ENCODE data around the gene GPX6.
A peak's percentile ranks its signal among the peaks of the same experiment; 100 is the strongest.
"Not testable (repeated sequence)": the region's sequence is repeated elsewhere in the genome, so short reads cannot be mapped to it uniquely, and the experiment has no call there.

GPX6 gene

DNA sequence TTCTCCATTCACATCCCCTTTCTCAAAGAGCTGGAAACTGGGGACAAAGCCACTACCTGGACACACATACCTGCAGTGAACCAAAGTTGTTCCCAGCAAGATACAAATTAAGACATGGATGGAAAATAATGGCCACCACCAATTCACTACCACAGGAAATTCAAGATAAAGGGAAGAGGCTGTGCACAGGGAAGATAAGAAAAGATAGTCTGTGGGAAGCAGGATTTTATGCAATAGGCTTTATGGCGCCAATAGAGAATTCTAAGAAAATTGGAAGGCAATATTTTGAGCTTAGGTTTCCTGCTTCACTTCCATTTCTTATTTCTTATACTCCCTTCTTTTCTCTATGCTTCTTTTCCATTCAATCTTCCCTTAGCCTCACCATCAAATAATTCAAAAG is 9.9 kb downstream of the GPX6 start:
- no peaks in the 10 kb centered on the region for H3K9me3 Mint-ChIP-seq
- H3K36me3 Mint-ChIP-seq (ENCODE audit: low read depth): no peaks in the 10 kb centered on the region
- DNase-seq (ENCODE audit: low spot score): no peak
- H3K4me3 Mint-ChIP-seq: no peak overlapping the region
- H3K27me3 Mint-ChIP-seq (ENCODE audit: low read depth): peaks cover 9% of the 10 kb centered on the region
- H3K27ac Mint-ChIP-seq: no peak overlapping the region
- H3K4me1 Mint-ChIP-seq (ENCODE audit: low read depth): peaks cover 22% of the 10 kb centered on the region

DNA sequence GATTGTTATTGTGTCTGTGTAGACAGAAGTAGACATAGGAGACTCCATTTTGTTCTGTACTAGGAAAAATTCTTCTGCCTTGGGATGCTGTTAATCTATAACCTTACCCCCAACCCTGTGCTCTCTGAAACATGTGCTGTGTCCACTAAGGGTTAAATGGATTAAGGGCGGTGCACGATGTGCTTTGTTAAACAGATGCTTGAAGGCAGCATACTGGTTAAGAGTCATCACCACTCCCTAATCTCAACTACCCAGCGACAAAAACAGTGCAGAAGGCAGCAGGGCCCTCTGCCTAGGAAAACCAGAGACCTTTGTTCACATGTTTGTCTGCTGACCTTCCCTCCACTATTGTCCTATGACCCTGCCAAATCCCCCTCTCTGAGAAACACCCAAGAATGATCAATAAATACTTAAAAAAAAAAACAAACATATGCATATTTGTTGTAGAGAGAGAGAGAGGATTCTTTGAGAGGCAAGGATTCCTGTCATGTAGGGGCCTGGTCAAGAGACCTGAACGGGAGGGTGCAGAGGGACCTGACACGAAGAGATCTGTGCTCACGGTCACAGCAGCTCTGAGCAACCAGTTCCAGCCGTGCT is 12.8 kb downstream of the GPX6 start:
- not testable (repeated sequence) for DNase-seq (ENCODE audit: low spot score); H3K4me3 Mint-ChIP-seq; H3K27ac Mint-ChIP-seq; H3K9me3 Mint-ChIP-seq; H3K36me3 Mint-ChIP-seq (ENCODE audit: low read depth)
- H3K4me1 Mint-ChIP-seq (ENCODE audit: low read depth): peaks cover 20% of the 10 kb centered on the region
- peaks cover 20% of the 10 kb centered on the region for H3K27me3 Mint-ChIP-seq (ENCODE audit: low read depth)

DNA sequence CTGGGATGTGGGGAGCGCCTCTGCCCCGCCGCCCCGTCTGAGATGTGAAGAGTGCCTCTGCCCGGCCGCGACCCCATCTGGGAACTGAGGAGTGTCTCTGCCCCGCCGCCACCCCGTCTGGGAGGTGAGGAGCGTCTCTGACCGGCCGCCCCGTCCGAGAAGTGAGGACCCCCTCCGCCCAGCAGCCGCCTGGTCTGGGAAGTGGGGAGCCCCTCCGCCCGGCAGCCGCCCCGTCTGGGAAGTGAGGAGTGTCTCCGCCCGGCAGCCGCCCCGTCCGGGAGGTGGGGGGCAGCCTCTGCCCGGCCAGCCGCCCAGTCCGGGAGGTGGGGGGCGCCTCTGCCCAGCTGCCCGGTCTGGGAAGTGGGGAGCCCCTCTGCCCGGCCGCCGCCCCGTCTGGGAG is 13.5 kb downstream of the GPX6 start:
- H3K27ac Mint-ChIP-seq; DNase-seq (ENCODE audit: low spot score); H3K4me3 Mint-ChIP-seq; H3K36me3 Mint-ChIP-seq (ENCODE audit: low read depth); H3K9me3 Mint-ChIP-seq: not testable (repeated sequence)
- peaks cover 23% of the 10 kb centered on the region for H3K27me3 Mint-ChIP-seq (ENCODE audit: low read depth)
- H3K4me1 Mint-ChIP-seq (ENCODE audit: low read depth): peaks cover 16% of the 10 kb centered on the region

DNA sequence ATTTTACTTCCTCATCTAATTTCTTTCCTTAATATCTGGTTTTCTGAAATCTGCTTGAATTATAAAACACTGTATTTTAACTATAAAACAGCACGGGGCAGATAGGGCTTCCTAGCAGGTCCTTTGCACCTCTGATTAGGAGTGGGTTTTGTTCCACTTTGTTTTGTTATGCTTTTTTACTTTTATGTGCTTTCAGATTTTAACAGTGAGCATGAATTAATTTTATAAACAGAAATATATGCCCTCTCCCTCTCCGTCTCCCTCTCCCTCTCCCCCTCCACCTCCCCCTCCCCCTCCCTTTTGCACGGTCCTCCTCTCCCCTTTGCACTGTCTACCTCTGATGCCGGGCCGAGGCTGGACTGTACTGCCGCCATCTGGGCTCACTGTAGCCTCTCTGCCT is 14.3 kb downstream of the GPX6 start:
- Mint-ChIP-seq H3K4me1 (ENCODE audit: low read depth) (peaks cover 8% of the 10 kb centered on the region), H3K27me3 (ENCODE audit: low read depth) (peaks cover 25% of the 10 kb centered on the region), H3K4me3 (no peak overlapping the region), H3K27ac (no peak overlapping the region), H3K36me3 (ENCODE audit: low read depth) (no peaks in the 10 kb centered on the region), H3K9me3 (no peaks in the 10 kb centered on the region)
- no peak for DNase-seq (ENCODE audit: low spot score)

DNA sequence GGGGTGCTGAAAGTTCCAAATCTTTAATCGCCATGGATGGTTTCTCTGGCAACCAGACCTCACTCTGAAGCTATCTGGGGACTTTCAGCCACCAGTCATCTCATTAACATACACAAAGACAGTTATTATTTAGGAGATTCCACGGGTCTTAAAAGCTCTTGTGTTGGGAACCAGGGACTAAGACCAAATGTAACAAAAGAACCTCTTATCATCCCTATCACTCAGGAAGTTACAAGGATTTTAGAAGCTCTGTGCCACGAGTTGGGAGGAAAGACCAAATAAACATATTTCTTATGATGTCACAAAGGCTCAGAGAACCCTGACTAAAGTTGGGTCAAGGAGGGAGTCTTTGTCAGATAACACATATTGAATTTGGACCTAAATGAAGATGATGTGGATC is 17.7 kb downstream of the GPX6 start:
- H3K27ac Mint-ChIP-seq: no peak overlapping the region
- no peaks in the 10 kb centered on the region for H3K36me3 Mint-ChIP-seq (ENCODE audit: low read depth)
- DNase-seq (ENCODE audit: low spot score): no peak
- H3K9me3 Mint-ChIP-seq: no peaks in the 10 kb centered on the region
- H3K4me1 Mint-ChIP-seq (ENCODE audit: low read depth): no peaks in the 10 kb centered on the region
- no peak overlapping the region for H3K4me3 Mint-ChIP-seq
- peaks cover 35% of the 10 kb centered on the region for H3K27me3 Mint-ChIP-seq (ENCODE audit: low read depth)

DNA sequence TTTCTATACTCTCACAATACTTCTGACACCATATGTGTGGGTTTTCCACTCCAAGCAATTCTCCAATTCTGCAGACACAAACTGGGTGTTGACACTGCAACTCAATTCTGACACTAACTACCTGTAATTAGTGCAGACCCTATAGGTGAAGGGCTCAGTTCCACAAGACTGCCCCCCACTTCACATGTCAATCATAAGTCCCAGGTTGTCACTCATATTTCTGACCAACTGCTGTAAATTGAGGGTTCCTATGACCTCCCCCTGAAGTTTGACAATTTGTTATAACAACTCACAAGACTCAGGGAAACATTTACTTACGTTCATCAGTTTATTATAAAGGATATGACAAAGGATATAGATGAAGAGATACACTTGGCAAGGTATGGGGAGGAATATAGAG is 18.3 kb downstream of the GPX6 start:
- Mint-ChIP-seq H3K36me3 (ENCODE audit: low read depth) (no peaks in the 10 kb centered on the region), H3K4me3 (no peak overlapping the region), H3K27me3 (ENCODE audit: low read depth) (peaks cover 41% of the 10 kb centered on the region), H3K9me3 (no peaks in the 10 kb centered on the region), H3K27ac (no peak overlapping the region), H3K4me1 (ENCODE audit: low read depth) (no peaks in the 10 kb centered on the region)
- no peak for DNase-seq (ENCODE audit: low spot score)

DNA sequence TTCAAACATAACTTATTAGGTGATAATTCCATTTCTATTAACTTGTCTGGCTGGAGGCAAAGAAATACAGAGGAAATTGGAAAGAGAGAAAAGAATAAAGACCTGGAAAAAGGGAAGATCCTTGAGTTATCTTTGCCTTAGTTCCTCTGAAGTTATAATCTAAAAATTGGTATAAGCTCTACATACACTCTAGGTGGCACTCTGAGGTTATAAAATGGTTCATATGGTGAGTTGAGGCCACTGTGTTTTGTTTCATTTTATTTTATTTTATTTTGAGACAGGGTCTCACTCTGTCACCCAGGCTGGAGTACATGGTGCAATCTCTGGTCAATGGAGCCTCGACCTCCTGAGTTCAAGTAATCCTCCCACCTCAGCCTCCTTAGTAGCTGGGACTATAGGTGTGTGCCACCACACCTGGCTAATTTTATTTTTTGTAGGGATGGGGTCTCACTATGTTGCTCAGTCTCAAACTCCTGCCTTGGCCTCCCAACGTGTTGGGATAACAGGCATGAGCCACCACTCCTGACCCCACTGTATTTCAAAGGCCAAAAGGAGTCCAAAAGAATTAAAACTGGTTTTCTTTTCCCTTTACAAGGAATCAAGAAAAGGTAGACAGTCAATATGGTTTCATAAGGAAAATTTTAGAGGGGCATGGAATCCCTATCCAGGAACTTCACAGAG is 19.4 kb downstream of the GPX6 start:
- peaks cover 50% of the 10 kb centered on the region for H3K27me3 Mint-ChIP-seq (ENCODE audit: low read depth)
- H3K9me3 Mint-ChIP-seq: no peaks in the 10 kb centered on the region
- no peak overlapping the region for H3K4me3 Mint-ChIP-seq
- DNase-seq (ENCODE audit: low spot score): no peak
- no peaks in the 10 kb centered on the region for H3K4me1 Mint-ChIP-seq (ENCODE audit: low read depth)
- no peak overlapping the region for H3K27ac Mint-ChIP-seq
- H3K36me3 Mint-ChIP-seq (ENCODE audit: low read depth): no peaks in the 10 kb centered on the region

DNA sequence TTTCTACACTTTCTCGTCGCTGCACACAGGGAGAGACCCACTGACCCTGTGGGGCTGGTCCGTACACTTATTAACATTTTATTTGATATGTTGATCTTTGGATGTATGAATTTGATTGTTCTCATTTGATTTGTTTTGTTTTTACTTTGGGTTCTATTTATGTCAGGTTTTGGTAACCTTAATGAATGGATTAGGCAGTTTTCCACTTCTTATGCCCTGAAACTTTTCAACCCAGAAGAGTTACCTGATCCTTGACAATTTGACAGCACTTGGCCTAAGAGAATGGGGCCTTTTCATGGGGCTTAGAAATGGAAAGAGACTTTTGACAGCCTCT is 23.6 kb downstream of the GPX6 start:
- H3K36me3 Mint-ChIP-seq (ENCODE audit: low read depth): no peaks in the 10 kb centered on the region
- no peak for DNase-seq (ENCODE audit: low spot score)
- H3K27me3 Mint-ChIP-seq (ENCODE audit: low read depth): peaks cover 56% of the 10 kb centered on the region
- H3K4me1 Mint-ChIP-seq (ENCODE audit: low read depth): peaks cover 14% of the 10 kb centered on the region
- H3K27ac Mint-ChIP-seq: no peak overlapping the region
- H3K4me3 Mint-ChIP-seq: no peak overlapping the region
- no peaks in the 10 kb centered on the region for H3K9me3 Mint-ChIP-seq

DNA sequence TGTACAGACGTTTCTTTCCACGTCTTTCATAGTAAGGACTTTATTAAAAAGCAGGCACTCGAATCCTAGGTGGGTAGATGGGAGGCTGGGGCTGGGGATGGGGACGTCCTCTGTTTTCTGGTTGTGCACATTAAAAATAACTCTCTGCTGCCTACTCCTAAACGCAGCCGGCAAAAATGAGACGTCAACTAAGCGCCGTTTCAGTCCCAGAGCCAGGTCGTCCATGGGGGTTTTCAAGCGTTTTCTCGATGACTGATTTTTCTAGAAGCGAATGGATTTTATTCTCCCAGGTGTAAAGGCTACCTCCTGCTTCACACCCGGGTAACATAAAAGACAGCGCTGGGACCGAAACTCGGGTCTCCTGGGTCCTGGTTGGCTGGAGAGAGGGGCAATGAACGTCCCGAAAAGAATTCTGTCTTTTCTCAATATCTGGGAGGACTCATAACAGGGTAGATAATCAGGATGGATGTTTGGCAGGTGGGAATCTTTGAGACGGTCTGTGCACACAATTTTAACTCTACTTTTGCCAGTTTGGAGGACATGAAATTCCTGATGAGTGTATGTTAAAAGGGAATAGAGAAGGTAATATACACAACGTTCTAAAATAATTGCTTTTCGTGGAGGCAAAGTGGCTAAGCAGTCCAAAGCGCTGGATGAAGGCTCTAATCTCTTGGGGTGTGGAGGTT is 25.2 kb downstream of the GPX6 start:
- no peak overlapping the region for H3K27ac Mint-ChIP-seq
- peaks cover 14% of the 10 kb centered on the region for H3K4me1 Mint-ChIP-seq (ENCODE audit: low read depth)
- H3K27me3 Mint-ChIP-seq (ENCODE audit: low read depth): peaks cover 58% of the 10 kb centered on the region
- peak overlapping the region; percentile 79 for H3K4me3 Mint-ChIP-seq
- no peak for DNase-seq (ENCODE audit: low spot score)
- no peaks in the 10 kb centered on the region for H3K36me3 Mint-ChIP-seq (ENCODE audit: low read depth)
- H3K9me3 Mint-ChIP-seq: no peaks in the 10 kb centered on the region

DNA sequence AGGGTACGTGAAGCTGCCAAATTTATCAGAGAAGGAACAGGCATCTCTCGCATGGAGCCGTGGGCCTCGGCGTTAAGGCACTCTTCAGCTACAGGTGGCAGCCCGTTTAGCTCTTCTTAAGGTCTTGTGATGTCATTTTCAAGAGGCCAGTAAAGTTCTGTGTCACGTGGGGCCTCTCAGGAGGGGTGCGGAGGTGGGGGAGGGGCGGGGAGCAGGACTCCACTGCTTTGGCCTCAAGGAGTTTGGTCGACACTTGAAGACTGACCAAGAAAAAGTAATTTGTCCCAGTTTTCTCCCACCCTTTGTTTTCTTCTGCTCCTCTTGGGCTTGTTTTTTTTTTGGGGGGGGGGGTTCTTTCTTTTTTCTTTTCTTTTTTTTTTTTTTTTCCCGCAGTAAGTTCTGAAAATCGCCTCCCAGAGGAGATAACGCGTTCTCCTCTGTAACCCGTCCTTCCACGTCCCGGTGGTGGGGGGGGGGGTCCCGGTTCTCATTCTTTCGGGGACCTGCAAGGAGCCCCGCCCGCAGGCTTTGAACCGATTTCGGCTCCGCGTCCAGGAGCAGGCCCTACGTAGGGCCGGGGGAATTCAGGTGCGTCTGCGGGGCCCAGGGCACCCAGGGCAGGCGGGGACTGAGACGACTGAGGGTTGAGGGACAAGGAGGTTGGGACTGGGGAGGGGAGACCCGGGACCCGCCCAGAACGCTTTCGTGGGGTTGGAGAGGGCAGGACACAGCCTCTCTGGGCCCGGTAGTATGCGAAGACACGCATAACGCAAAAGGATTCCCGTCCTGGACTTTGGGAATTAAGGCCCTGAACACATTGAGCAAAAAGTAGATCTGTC is 26.0 kb downstream of the GPX6 start:
- no peaks in the 10 kb centered on the region for H3K36me3 Mint-ChIP-seq (ENCODE audit: low read depth)
- H3K4me3 Mint-ChIP-seq: peak overlapping the region; percentile 79
- peak; percentile 23 for DNase-seq (ENCODE audit: low spot score)
- peaks cover 14% of the 10 kb centered on the region for H3K4me1 Mint-ChIP-seq (ENCODE audit: low read depth)
- no peaks in the 10 kb centered on the region for H3K9me3 Mint-ChIP-seq
- peak overlapping the region; percentile 64 for H3K27ac Mint-ChIP-seq
- H3K27me3 Mint-ChIP-seq (ENCODE audit: low read depth): peaks cover 55% of the 10 kb centered on the region

DNA sequence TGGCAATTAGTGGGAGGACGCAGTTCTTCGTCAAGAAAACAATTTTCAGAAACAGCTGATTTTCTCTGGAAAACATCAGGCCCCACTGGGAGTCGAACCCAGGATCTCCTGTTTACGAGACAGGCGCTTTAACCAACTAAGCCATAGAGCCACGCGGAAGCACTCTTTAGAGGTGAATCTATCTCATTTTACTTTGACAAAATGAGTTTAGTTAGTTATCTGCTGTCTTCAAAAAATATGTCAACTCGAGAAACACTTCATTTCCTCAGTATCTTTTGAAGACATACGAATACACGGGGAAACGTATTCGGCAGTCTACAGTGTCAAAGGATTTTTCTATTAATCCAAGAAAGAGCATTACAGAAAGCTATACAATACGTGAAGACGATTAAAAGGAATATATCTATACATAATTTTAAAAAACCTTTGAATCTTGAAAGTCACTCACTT is 26.7 kb downstream of the GPX6 start:
- Mint-ChIP-seq H3K9me3 (no peaks in the 10 kb centered on the region), H3K27ac (peak overlapping the region; percentile 11), H3K4me1 (ENCODE audit: low read depth) (peaks cover 14% of the 10 kb centered on the region), H3K4me3 (peak overlapping the region; percentile 79), H3K36me3 (ENCODE audit: low read depth) (no peaks in the 10 kb centered on the region), H3K27me3 (ENCODE audit: low read depth) (peaks cover 52% of the 10 kb centered on the region)
- DNase-seq (ENCODE audit: low spot score): no peak

DNA sequence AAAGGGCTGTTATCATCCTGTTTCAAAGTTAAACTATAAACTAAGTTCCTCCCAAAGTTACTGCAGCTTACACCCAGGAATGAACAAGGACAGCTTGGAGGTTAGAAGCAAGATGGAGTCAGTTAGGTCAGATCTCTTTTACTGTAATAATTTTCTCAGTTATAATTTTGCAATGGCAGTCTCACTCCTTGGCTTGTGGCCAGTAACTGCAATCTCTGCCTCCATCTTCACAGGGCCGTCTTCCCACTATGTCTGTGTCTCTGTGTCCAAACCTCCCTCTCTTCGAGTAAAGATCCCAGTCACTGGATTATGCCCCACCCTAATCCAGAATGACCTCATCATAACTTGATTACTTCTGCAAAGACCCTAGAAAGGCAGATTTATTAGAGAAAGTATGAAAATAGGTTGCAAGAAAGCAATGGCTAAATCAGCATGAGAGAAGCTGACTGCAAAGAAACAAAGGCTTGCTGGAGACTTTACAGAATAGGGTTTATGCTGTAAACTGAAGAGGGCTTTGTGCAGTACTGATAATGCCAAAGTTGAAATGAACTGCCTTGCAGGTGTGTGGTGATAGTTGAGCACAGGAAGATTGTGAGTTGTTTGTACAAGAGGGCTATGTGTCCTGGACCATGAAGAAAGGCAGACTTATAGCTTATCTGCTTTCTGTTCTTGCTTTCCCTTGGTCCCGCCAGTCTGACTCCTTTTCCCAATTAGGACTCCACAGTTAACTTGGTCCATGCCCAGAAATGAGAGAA is 28.4 kb downstream of the GPX6 start:
- H3K4me1 Mint-ChIP-seq (ENCODE audit: low read depth): peaks cover 14% of the 10 kb centered on the region
- no peak overlapping the region for H3K27ac Mint-ChIP-seq
- H3K4me3 Mint-ChIP-seq: no peak overlapping the region
- H3K36me3 Mint-ChIP-seq (ENCODE audit: low read depth): no peaks in the 10 kb centered on the region
- peaks cover 49% of the 10 kb centered on the region for H3K27me3 Mint-ChIP-seq (ENCODE audit: low read depth)
- no peak for DNase-seq (ENCODE audit: low spot score)
- no peaks in the 10 kb centered on the region for H3K9me3 Mint-ChIP-seq

DNA sequence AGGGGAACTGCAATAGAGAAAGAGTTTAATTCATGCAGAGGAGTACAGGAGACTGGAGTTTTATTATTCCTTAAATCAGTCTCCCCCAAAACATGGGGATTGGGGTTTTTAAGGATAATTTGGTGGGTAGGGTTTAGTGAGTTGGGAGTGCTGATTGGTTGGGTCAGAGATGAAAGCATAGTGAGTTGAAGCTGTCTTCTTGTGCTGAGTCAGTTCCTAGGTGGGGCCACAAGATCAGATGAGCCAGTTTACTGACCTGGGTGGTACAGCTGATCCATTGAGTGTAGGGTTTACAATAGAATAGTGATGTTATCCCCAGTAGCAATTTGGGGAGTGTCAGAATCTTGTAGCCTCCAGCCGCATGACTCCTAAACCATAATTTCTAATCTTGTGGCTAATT is 29.1 kb downstream of the GPX6 start:
- no peak overlapping the region for H3K27ac Mint-ChIP-seq
- H3K36me3 Mint-ChIP-seq (ENCODE audit: low read depth): no peaks in the 10 kb centered on the region
- H3K4me1 Mint-ChIP-seq (ENCODE audit: low read depth): peaks cover 14% of the 10 kb centered on the region

More for the DNA sequence above, 29.1 kb downstream of the GPX6 start:
- H3K9me3 Mint-ChIP-seq: no peaks in the 10 kb centered on the region
- H3K4me3 Mint-ChIP-seq: no peak overlapping the region
- DNase-seq (ENCODE audit: low spot score): no peak
- peaks cover 47% of the 10 kb centered on the region for H3K27me3 Mint-ChIP-seq (ENCODE audit: low read depth)
